ENCODE measurements around the gene CCDC144A. TPM values are rescaled to one million over a fixed set of nuclear protein-coding genes. Genes with fewer than 3 reads are reported as not detected.

Gene CCDC144A
- total RNA-seq, 1 experiment from 2014 or later = 0.20 TPM

DNA sequence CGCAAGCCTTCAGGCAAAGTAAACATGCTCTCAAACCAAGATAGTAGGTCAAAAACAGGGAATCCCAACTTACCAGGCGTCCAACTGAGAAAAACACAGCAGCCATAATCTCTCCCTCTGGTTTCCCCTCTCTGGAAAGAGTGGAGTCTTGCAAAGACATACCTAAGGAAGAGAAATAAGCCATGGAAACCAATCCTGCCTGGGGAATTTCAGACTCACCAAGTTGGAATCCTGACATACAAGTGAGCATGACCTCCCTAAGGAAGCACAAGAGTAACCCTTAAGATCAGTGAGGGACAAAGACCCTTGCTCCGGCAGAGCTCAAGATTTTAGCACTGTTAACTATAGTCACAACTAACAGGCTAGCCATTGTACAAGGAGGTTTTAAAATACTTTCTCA is 40.5 kb upstream of the CCDC144A start:
- no peak overlapping the region for H2AFZ ChIP-seq (ENCODE audit: low read depth, low read length, poor library complexity, severe bottlenecking)
- H3K9me3 ChIP-seq (ENCODE audit: control insufficient read depth in 1 of 2, insufficient read depth in 1 of 2, low read depth in 1 of 2, low read length in 2 of 2) = no peaks in the 10 kb centered on the region
- DNase-seq (ENCODE audit: low read depth, low spot score) (no peak), ATAC-seq (no peak)
- no peaks in the 10 kb centered on the region; a peak in 1 of 4 replicates for H3K36me3 ChIP-seq (ENCODE audit: control insufficient read depth in 1 of 2, insufficient read depth in 2 of 2, low read length in 2 of 2)
- ChIA-PET RAD21 (ENCODE audit: low non-redundant PET in 1 of 2, low total read pairs in 2 of 2, uncharacterized antibody in 2 of 2, unreplicated experiment in 2 of 2) (no interaction called here), POLR2A (no interaction called here), CTCF (no interaction called here)
- no peak overlapping the region for H3K27ac ChIP-seq (ENCODE audit: low read depth, low read length)
- H3K4me2 ChIP-seq (ENCODE audit: low read length) = no peak overlapping the region
- no peak overlapping the region for H3K9ac ChIP-seq (ENCODE audit: low read length)
- H3K79me2 ChIP-seq (ENCODE audit: insufficient read depth, low read length) = no peaks in the 10 kb centered on the region
- no peaks in the 10 kb centered on the region for H3K9me2 ChIP-seq (ENCODE audit: insufficient read depth)
- no peak overlapping the region for H3K4me3 ChIP-seq (replicated peaks in 1 of 2; ENCODE audit: low read depth in 1 of 2, low read length in 2 of 2)
- TF ChIP-seq FOSL1 (IDR thresholded peaks at IDR 0.05; ENCODE audit: low read depth) = no peak
- no peak for TF ChIP-seq ZNF274 (IDR thresholded peaks at IDR 0.05; ENCODE audit: low read depth, low read length)
- no peak for TF ChIP-seq CBX3 (IDR thresholded peaks at IDR 0.05; ENCODE audit: low read depth)
- TF ChIP-seq EGR1 (IDR thresholded peaks at IDR 0.05; ENCODE audit: low read depth) = no peak
- TF ChIP-seq, protein P1, sequence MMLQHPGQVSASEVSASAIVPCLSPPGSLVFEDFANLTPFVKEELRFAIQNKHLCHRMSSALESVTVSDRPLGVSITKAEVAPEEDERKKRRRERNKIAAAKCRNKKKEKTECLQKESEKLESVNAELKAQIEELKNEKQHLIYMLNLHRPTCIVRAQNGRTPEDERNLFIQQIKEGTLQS (IDR thresholded peaks at IDR 0.05) = no peak
- TF ChIP-seq CEBPB (IDR thresholded peaks at IDR 0.05; ENCODE audit: low read depth) = no peak
- no peak for TF ChIP-seq POLR2AphosphoS5 (IDR thresholded peaks at IDR 0.05; ENCODE audit: low read depth, low read length)
- TF ChIP-seq EZH2phosphoT487 (IDR thresholded peaks at IDR 0.05; ENCODE audit: borderline replicate concordance) = no peak
- TF ChIP-seq JUND (IDR thresholded peaks at IDR 0.05) = no peak
- no peak for TF ChIP-seq SRF (IDR thresholded peaks at IDR 0.05; ENCODE audit: low read depth)
- TF ChIP-seq, protein P2, sequence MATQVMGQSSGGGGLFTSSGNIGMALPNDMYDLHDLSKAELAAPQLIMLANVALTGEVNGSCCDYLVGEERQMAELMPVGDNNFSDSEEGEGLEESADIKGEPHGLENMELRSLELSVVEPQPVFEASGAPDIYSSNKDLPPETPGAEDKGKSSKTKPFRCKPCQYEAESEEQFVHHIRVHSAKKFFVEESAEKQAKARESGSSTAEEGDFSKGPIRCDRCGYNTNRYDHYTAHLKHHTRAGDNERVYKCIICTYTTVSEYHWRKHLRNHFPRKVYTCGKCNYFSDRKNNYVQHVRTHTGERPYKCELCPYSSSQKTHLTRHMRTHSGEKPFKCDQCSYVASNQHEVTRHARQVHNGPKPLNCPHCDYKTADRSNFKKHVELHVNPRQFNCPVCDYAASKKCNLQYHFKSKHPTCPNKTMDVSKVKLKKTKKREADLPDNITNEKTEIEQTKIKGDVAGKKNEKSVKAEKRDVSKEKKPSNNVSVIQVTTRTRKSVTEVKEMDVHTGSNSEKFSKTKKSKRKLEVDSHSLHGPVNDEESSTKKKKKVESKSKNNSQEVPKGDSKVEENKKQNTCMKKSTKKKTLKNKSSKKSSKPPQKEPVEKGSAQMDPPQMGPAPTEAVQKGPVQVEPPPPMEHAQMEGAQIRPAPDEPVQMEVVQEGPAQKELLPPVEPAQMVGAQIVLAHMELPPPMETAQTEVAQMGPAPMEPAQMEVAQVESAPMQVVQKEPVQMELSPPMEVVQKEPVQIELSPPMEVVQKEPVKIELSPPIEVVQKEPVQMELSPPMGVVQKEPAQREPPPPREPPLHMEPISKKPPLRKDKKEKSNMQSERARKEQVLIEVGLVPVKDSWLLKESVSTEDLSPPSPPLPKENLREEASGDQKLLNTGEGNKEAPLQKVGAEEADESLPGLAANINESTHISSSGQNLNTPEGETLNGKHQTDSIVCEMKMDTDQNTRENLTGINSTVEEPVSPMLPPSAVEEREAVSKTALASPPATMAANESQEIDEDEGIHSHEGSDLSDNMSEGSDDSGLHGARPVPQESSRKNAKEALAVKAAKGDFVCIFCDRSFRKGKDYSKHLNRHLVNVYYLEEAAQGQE (IDR thresholded peaks at IDR 0.05; ENCODE audit: low read depth) = no peak
- TF ChIP-seq SIN3A (IDR thresholded peaks at IDR 0.05; ENCODE audit: low read depth) = no peak
- no peak for TF ChIP-seq POLR2A (IDR thresholded peaks at IDR 0.05; ENCODE audit: borderline replicate concordance, extremely low read depth, insufficient read depth, insufficient read length)
- TF ChIP-seq, protein P3, sequence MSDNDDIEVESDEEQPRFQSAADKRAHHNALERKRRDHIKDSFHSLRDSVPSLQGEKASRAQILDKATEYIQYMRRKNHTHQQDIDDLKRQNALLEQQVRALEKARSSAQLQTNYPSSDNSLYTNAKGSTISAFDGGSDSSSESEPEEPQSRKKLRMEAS (IDR thresholded peaks at IDR 0.05) = no peak
- H3K4me1 ChIP-seq (ENCODE audit: control insufficient read depth in 1 of 2, insufficient read depth in 2 of 2, low read length in 2 of 2) = peaks cover 6 to 16% of the 10 kb centered on the region in 2 experiments; a peak in 3 of 4 replicates
- BruUV-seq (replicated peaks) = no TSS peak
- no peaks in the 10 kb centered on the region for H4K20me1 ChIP-seq (ENCODE audit: insufficient read depth)
- intact Hi-C loops (cut with micrococcal nuclease) = loop anchor here (5.0 to 10.0 kb wide), 2 partner anchors 55 to 97 kb away; no protein-coding TSS in a partner anchor
- no peaks in the 10 kb centered on the region for H3K27me3 ChIP-seq (ENCODE audit: insufficient read depth, low read length)

Data from HCT116 (cell line).